KOPT-K1 (cell line): ENCODE results near the gene ATRNL1.
"Not testable (repeated sequence)": the region's sequence is repeated elsewhere in the genome, so short reads cannot be mapped to it uniquely, and the experiment has no call there.

Experiments
- H3K27ac ChIP-seq: fragments of 200-600 bp; sonication (generic); 2 replicates; pipeline ENCODE4 v1.5.1; 2016; ENCODE audit warnings: antibody characterized with exemption, mild to moderate bottlenecking, low read depth, low read length; ENCODE audit not compliant: poor library complexity, severe bottlenecking
- H3K36me3 ChIP-seq: fragments of 200-600 bp; sonication (generic); 2 replicates; pipeline ENCODE4 v1.5.1; 2017; ENCODE audit warnings: antibody characterized with exemption, mild to moderate bottlenecking, low read length, moderate library complexity; ENCODE audit not compliant: insufficient read depth
- H3K9me3 ChIP-seq: fragments of 200-600 bp; sonication (generic); 2 replicates; pipeline ENCODE4 v1.5.1; 2017; ENCODE audit warnings: antibody characterized with exemption, low read length, mild to moderate bottlenecking; ENCODE audit not compliant: insufficient read depth, poor library complexity, severe bottlenecking

The ATRNL1 gene

GRCh38 chr10:115239761-115240160 lies 146.6 kb downstream of the ATRNL1 start:
- Histone ChIP-seq H3K27ac (no peak overlapping the region), H3K9me3 (no peaks in the 10 kb centered on the region), H3K36me3 (no peaks in the 10 kb centered on the region)

- Histone ChIP-seq H3K9me3 (no peaks in the 10 kb centered on the region), H3K27ac (no peak overlapping the region)
These were observed 157.6 kb downstream of the ATRNL1 start for GRCh38 chr10:115250784-115251183.

GRCh38 chr10:115253765-115254164 lies 160.6 kb downstream of the ATRNL1 start:
- not testable (repeated sequence) for H3K27ac ChIP-seq, H3K36me3 ChIP-seq, H3K9me3 ChIP-seq

More at GRCh38 chr10:115250784-115251183, 157.6 kb downstream of the ATRNL1 start:
- no peaks in the 10 kb centered on the region for H3K36me3 ChIP-seq

GRCh38 chr10:115272482-115272881 lies 179.3 kb downstream of the ATRNL1 start:
- Histone ChIP-seq H3K36me3 (no peaks in the 10 kb centered on the region), H3K9me3 (no peaks in the 10 kb centered on the region), H3K27ac (no peak overlapping the region)

- Histone ChIP-seq H3K27ac (no peak overlapping the region), H3K9me3 (no peaks in the 10 kb centered on the region), H3K36me3 (no peaks in the 10 kb centered on the region)
These were observed 185.1 kb downstream of the ATRNL1 start for GRCh38 chr10:115278294-115278693.

- no peak overlapping the region for H3K27ac ChIP-seq
- no peaks in the 10 kb centered on the region for H3K36me3 ChIP-seq
- H3K9me3 ChIP-seq: no peaks in the 10 kb centered on the region
These were observed 202.1 kb downstream of the ATRNL1 start for GRCh38 chr10:115295213-115295805.

- H3K36me3 ChIP-seq: no peaks in the 10 kb centered on the region
- no peak overlapping the region for H3K27ac ChIP-seq
- no peaks in the 10 kb centered on the region for H3K9me3 ChIP-seq
These were observed 206.9 kb downstream of the ATRNL1 start for GRCh38 chr10:115300080-115300479.

- not testable (repeated sequence) for H3K27ac ChIP-seq, H3K36me3 ChIP-seq, H3K9me3 ChIP-seq
These were observed 226.5 kb downstream of the ATRNL1 start for GRCh38 chr10:115319669-115320068.

GRCh38 chr10:115321360-115321759 lies 228.2 kb downstream of the ATRNL1 start:
- Histone ChIP-seq H3K9me3 (no peaks in the 10 kb centered on the region), H3K36me3 (no peaks in the 10 kb centered on the region), H3K27ac (no peak overlapping the region)

GRCh38 chr10:115328331-115328730 lies 235.2 kb downstream of the ATRNL1 start:
- Histone ChIP-seq H3K27ac (no peak overlapping the region), H3K9me3 (no peaks in the 10 kb centered on the region), H3K36me3 (no peaks in the 10 kb centered on the region)

GRCh38 chr10:115335366-115335765 lies 242.2 kb downstream of the ATRNL1 start:
- H3K9me3 ChIP-seq: no peaks in the 10 kb centered on the region
- no peaks in the 10 kb centered on the region for H3K36me3 ChIP-seq
- no peak overlapping the region for H3K27ac ChIP-seq

GRCh38 chr10:115355162-115355760 lies 262.1 kb downstream of the ATRNL1 start:
- no peaks in the 10 kb centered on the region for H3K36me3 ChIP-seq
- no peaks in the 10 kb centered on the region for H3K9me3 ChIP-seq
- no peak overlapping the region for H3K27ac ChIP-seq

GRCh38 chr10:115367920-115368319 lies 274.8 kb downstream of the ATRNL1 start:
- not testable (repeated sequence) for H3K36me3 ChIP-seq, H3K27ac ChIP-seq, H3K9me3 ChIP-seq

GRCh38 chr10:115379064-115379463 lies 285.9 kb downstream of the ATRNL1 start:
- no peaks in the 10 kb centered on the region for H3K9me3 ChIP-seq
- no peaks in the 10 kb centered on the region for H3K36me3 ChIP-seq
- H3K27ac ChIP-seq: no peak overlapping the region

- H3K27ac ChIP-seq: no peak overlapping the region
These were observed 291.5 kb downstream of the ATRNL1 start for GRCh38 chr10:115384665-115385064.

GRCh38 chr10:115390607-115391006 lies 297.4 kb downstream of the ATRNL1 start:
- H3K9me3 ChIP-seq: no peaks in the 10 kb centered on the region

More at GRCh38 chr10:115384665-115385064, 291.5 kb downstream of the ATRNL1 start:
- Histone ChIP-seq H3K36me3 (no peaks in the 10 kb centered on the region), H3K9me3 (no peaks in the 10 kb centered on the region)

More at GRCh38 chr10:115390607-115391006, 297.4 kb downstream of the ATRNL1 start:
- Histone ChIP-seq H3K36me3 (no peaks in the 10 kb centered on the region), H3K27ac (no peak overlapping the region)
